DOHH2 (cell line): ENCODE data around the gene MACROD2.

Experiments used
- CTCF ChIP-seq: fragments of 200-600 bp; sonication (generic); IDR thresholded peaks from one replicate; pipeline ENCODE4 v1.5.1; 2014; ENCODE audit warnings: antibody characterized with exemption, mild to moderate bottlenecking, low read depth, low read length; ENCODE audit not compliant: poor library complexity, severe bottlenecking
- EZH2phosphoT487 ChIP-seq: fragments of 200-600 bp; sonication (generic); IDR thresholded peaks from 2 replicates; pipeline ENCODE4 v1.6.1; 2017; ENCODE audit warnings: borderline replicate concordance, mild to moderate bottlenecking, antibody characterized with exemption, low read length, moderate library complexity, mixed read lengths

GRCh38 chr20:15122613-15123012 lies 1127.3 kb downstream of the MACROD2 start:
- TF ChIP-seq CTCF (no peak), EZH2phosphoT487 (no peak)
